ENCODE results near the gene ALG1L2.
"Not testable (repeated sequence)": the region's sequence is repeated elsewhere in the genome, so short reads cannot be mapped to it uniquely, and the experiment has no call there.

DNA sequence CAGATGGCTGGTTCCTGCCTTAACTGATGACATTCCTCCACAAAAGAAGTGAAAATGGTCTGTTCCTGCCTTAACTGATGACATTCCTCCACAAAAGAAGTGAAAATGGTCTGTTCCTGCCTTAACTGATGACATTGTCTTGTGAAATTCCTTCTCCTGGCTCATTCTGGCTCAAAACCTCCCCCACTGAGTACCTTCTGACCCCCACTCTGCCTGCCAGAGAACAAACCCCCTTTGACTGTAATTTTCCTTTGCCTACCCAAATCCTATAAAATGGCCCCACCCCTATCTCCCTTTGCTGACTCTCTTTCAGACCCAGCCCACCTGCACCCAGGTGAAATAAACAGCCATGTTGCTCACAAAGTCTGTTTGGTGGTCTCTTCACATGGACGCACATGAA is 22.5 kb upstream of the ALG1L2 start:
- not testable (repeated sequence) for TF ChIP-seq EZH2phosphoT487 (IDR thresholded peaks at IDR 0.05; ENCODE audit: insufficient read depth, low read depth); EZH2 (IDR thresholded peaks at IDR 0.05; ENCODE audit: insufficient read depth, poor library complexity, severe bottlenecking)

Data from GM23248 (cell line).